WTC11 (cell line): Measurements from ENCODE around the gene THAP9. TPM values are rescaled to one million over a fixed set of nuclear protein-coding genes. Genes with fewer than 3 reads are reported as not detected.

ENCODE experiments used
- ATAC-seq: fragments of 200-7000 bp; cut with Tn5 transposase; 2 replicates; pipeline ENCODE4 v1.10.0; 2021; ENCODE audit warnings: mild to moderate bottlenecking, moderate library complexity
- CTCF ChIA-PET: fragments of 300-600 bp; sonication (Branson Sonifier 250); formaldehyde crosslinking; loops from one replicate; lab custom pipeline; 2021; ENCODE audit warnings: antibody characterized with exemption; lab: Charles Lee
- POLR2A ChIA-PET: fragments of 350-600 bp; sonication (Branson Sonifier 250); formaldehyde crosslinking; loops from one replicate; lab custom pipeline; 2021; ENCODE audit warnings: antibody characterized with exemption; lab: Charles Lee
- DNase-seq: peaks from one replicate; pipeline ENCODE4 v3.0.0; 2021; ENCODE audit warnings: low spot score
- H3K27ac Mint-ChIP-seq: 2 replicates; pipeline ENCODE4 v1.8.0; 2021; ENCODE audit warnings: mixed read lengths
- H3K27me3 Mint-ChIP-seq: 2 replicates; pipeline ENCODE4 v1.8.0; 2021; ENCODE audit warnings: low read depth, mild to moderate bottlenecking, moderate library complexity, mixed read lengths
- H3K36me3 Mint-ChIP-seq: 2 replicates; pipeline ENCODE4 v1.8.0; 2021; ENCODE audit warnings: mixed read lengths
- H3K4me1 Mint-ChIP-seq: 2 replicates; pipeline ENCODE4 v1.8.0; 2022; ENCODE audit warnings: mixed read lengths
- H3K4me3 Mint-ChIP-seq: 2 replicates; pipeline ENCODE4 v1.8.0; 2021; ENCODE audit warnings: mild to moderate bottlenecking, moderate library complexity, mixed read lengths
- H3K9me3 Mint-ChIP-seq: 2 replicates; pipeline ENCODE4 v1.8.0; 2021; ENCODE audit warnings: mixed read lengths
- ATF3 ChIP-seq: sonication (generic); formaldehyde crosslinking; conservative IDR thresholded peaks from 2 replicates; pipeline ENCODE4 v1.8.1; 2022; ENCODE audit warnings: mild to moderate bottlenecking, missing genetic modification reagents
- CBFB ChIP-seq: sonication (generic); formaldehyde crosslinking; IDR thresholded peaks from 2 replicates; pipeline ENCODE4 v1.8.1; 2022; ENCODE audit warnings: mild to moderate bottlenecking, low read depth, missing genetic modification reagents
- CREB1 ChIP-seq: sonication (generic); formaldehyde crosslinking; IDR thresholded peaks from 2 replicates; pipeline ENCODE4 v1.8.0; 2023; ENCODE audit warnings: mild to moderate bottlenecking, missing genetic modification reagents
- CREM ChIP-seq: sonication (generic); formaldehyde crosslinking; IDR thresholded peaks from 2 replicates; pipeline ENCODE4 v1.8.1; 2022; ENCODE audit warnings: mild to moderate bottlenecking, missing genetic modification reagents, moderate library complexity
- FOXK1 ChIP-seq: sonication (generic); formaldehyde crosslinking; IDR thresholded peaks from 2 replicates; pipeline ENCODE4 v1.8.0; 2022; ENCODE audit warnings: mild to moderate bottlenecking, moderate library complexity, missing genetic modification reagents
- FOXP1 ChIP-seq: sonication (generic); formaldehyde crosslinking; IDR thresholded peaks from 2 replicates; pipeline ENCODE4 v1.8.0; 2022; ENCODE audit warnings: missing genetic modification reagents, mild to moderate bottlenecking, moderate library complexity, borderline replicate concordance
- FOXP4 ChIP-seq: sonication (generic); formaldehyde crosslinking; IDR thresholded peaks from 2 replicates; pipeline ENCODE4 v1.8.0; 2022; ENCODE audit warnings: mild to moderate bottlenecking, missing genetic modification reagents
- GRHL2 ChIP-seq: fragments of 250-450 bp; sonication (Bioruptor Pico); IDR thresholded peaks from 2 replicates; pipeline ENCODE4 v1.8.0; 2022; ENCODE audit warnings: mild to moderate bottlenecking, moderate library complexity; ENCODE audit not compliant: insufficient replicate concordance, severe bottlenecking
- IRF1 ChIP-seq: sonication (generic); formaldehyde crosslinking; IDR thresholded peaks from 2 replicates; pipeline ENCODE4 v1.8.0; 2023; ENCODE audit warnings: missing genetic modification reagents
- IRF2 ChIP-seq: sonication (generic); formaldehyde crosslinking; IDR thresholded peaks from 2 replicates; pipeline ENCODE4 v1.8.0; 2022; ENCODE audit warnings: low read depth, missing genetic modification reagents, borderline replicate concordance
- JAZF1 ChIP-seq: fragments of 250-450 bp; sonication (Bioruptor Pico); IDR thresholded peaks from 2 replicates; pipeline ENCODE4 v1.9.0; 2021; ENCODE audit warnings: moderate library complexity, mild to moderate bottlenecking, inconsistent platforms
- JUN ChIP-seq: sonication (generic); formaldehyde crosslinking; IDR thresholded peaks from 2 replicates; pipeline ENCODE4 v1.8.0; 2023; ENCODE audit warnings: mild to moderate bottlenecking, missing genetic modification reagents
- MAX ChIP-seq: sonication (generic); formaldehyde crosslinking; IDR thresholded peaks from 2 replicates; pipeline ENCODE4 v1.8.0; 2022; ENCODE audit warnings: mild to moderate bottlenecking, missing genetic modification reagents
- MXD4 ChIP-seq: fragments of 250-450 bp; sonication (Bioruptor Pico); IDR thresholded peaks from 2 replicates; pipeline ENCODE4 v1.8.0; 2021; ENCODE audit warnings: mild to moderate bottlenecking, moderate library complexity, borderline replicate concordance
- NR1H2 ChIP-seq: sonication (generic); formaldehyde crosslinking; IDR thresholded peaks from 2 replicates; pipeline ENCODE4 v1.9.0; 2021; ENCODE audit warnings: mild to moderate bottlenecking, moderate library complexity, missing genetic modification reagents
- NR3C1 ChIP-seq: sonication (generic); formaldehyde crosslinking; conservative IDR thresholded peaks from 2 replicates; pipeline ENCODE4 v1.8.1; 2023; ENCODE audit warnings: low read depth, mild to moderate bottlenecking, missing genetic modification reagents
- RELA ChIP-seq: sonication (generic); formaldehyde crosslinking; IDR thresholded peaks from 2 replicates; pipeline ENCODE4 v1.8.1; 2022; ENCODE audit warnings: missing genetic modification reagents, mild to moderate bottlenecking, borderline replicate concordance
- RORB ChIP-seq: fragments of 250-450 bp; sonication (Bioruptor Pico); IDR thresholded peaks from 2 replicates; pipeline ENCODE4 v1.9.0; 2021; ENCODE audit warnings: mild to moderate bottlenecking
- SMAD3 ChIP-seq: sonication (generic); formaldehyde crosslinking; IDR thresholded peaks from 2 replicates; pipeline ENCODE4 v1.8.0; 2022; ENCODE audit warnings: missing genetic modification reagents, mild to moderate bottlenecking, borderline replicate concordance
- SP1 ChIP-seq: sonication (generic); formaldehyde crosslinking; conservative IDR thresholded peaks from 2 replicates; pipeline ENCODE4 v1.8.1; 2022; ENCODE audit warnings: missing genetic modification reagents
- TEAD1 ChIP-seq: sonication (generic); formaldehyde crosslinking; IDR thresholded peaks from 2 replicates; pipeline ENCODE4 v1.8.0; 2022; ENCODE audit warnings: mild to moderate bottlenecking, missing genetic modification reagents
- TEAD4 ChIP-seq: sonication (generic); formaldehyde crosslinking; IDR thresholded peaks from 2 replicates; pipeline ENCODE4 v1.8.0; 2022; ENCODE audit warnings: mild to moderate bottlenecking, missing genetic modification reagents
- ZNF121 ChIP-seq: sonication (generic); formaldehyde crosslinking; IDR thresholded peaks from 2 replicates; pipeline ENCODE4 v1.8.0; 2023; ENCODE audit warnings: missing genetic modification reagents
- ZNF263 ChIP-seq: sonication (generic); formaldehyde crosslinking; IDR thresholded peaks from 2 replicates; pipeline ENCODE4 v1.8.1; 2022; ENCODE audit warnings: low read depth, mild to moderate bottlenecking, moderate library complexity, missing genetic modification reagents
- total RNA-seq: library from RNA; stranded (reverse); gene quantifications from 3 replicates; pipeline ENCODE4 v1.2.3, GENCODE V29; 2021
- TF ChIP-seq, protein P1 (sequence below): sonication (generic); formaldehyde crosslinking; IDR thresholded peaks from 2 replicates; pipeline ENCODE4 v1.8.1; 2023; ENCODE audit warnings: mild to moderate bottlenecking, missing genetic modification reagents, moderate library complexity
- TF ChIP-seq, protein P2 (sequence below): fragments of 250-450 bp; sonication (Bioruptor Pico); IDR thresholded peaks from 2 replicates; pipeline ENCODE4 v1.9.0; 2021; ENCODE audit warnings: mild to moderate bottlenecking
- TF ChIP-seq, protein P3 (sequence below): sonication (generic); formaldehyde crosslinking; IDR thresholded peaks from 2 replicates; pipeline ENCODE4 v1.8.0; 2023; ENCODE audit warnings: missing genetic modification reagents, mild to moderate bottlenecking, borderline replicate concordance

Gene THAP9
- total RNA-seq, 1 experiment from 2014 or later: 17.7 TPM

DNA sequence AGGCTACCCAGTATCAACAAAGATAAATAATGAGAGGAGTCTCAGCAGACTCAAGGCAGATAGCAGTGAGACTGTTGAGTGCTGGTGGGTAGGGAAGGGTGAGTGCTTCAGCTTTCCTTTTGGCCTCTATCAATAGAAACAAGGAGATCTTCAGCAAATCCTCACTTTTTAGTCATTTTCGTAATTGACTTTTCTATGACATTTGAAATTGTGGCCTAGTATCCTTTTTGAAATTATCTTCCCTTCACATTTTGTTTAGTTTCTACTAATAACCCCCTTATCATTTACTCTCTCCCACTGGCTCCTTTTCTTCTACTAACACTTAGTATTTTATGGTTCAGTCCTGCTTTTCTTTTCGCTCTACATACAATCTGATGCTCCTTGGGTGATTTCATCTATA, 65.2 kb downstream of the THAP9 start:
- Mint-ChIP-seq H3K27me3 (no peaks in the 10 kb centered on the region), H3K36me3 (peaks cover 8% of the 10 kb centered on the region; the same call in 1 of the 2 replicates)

DNA sequence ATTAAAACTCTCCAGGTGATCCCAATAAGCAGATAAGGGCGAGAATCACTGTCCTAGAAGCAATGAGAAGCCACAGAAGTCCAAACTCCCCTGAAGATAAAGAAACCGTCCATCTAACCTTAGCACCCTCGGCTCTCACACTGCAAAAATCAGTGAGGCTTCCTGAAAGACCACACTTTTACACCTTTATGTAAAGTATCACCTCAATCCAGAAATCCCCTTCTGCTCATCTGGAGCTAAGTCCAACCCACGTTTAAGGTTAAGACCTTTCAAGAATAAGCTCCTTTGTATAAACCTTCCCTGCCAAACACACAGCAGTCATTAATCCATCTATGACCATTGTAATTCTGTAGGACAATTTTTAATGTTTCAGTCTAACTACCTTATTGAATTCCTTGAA, 68.4 kb downstream of the THAP9 start:
- CTCF ChIA-PET: no interaction called here
- no peak overlapping the region for H3K4me3 Mint-ChIP-seq
- POLR2A ChIA-PET: interaction anchor here (0.7 kb wide), 1 partner anchor 198 kb away, joined by 3 read pairs; no protein-coding TSS in a partner anchor

More for the DNA sequence above, 65.2 kb downstream of the THAP9 start:
- no peak for TF ChIP-seq FOXK1 (CRISPR knock-in tag)
- TF ChIP-seq, all 79 proteins: peak for 0
- H3K27ac Mint-ChIP-seq: no peak overlapping the region
- DNase-seq: no peak
- no peak overlapping the region for H3K4me3 Mint-ChIP-seq
- POLR2A ChIA-PET: no interaction called here
- CTCF ChIA-PET: no interaction called here
- H3K9me3 Mint-ChIP-seq: no peaks in the 10 kb centered on the region
- no peak for ATAC-seq
- H3K4me1 Mint-ChIP-seq: no peaks in the 10 kb centered on the region

GRCh38 chr4:82969414-82969813, 68.9 kb downstream of the THAP9 start:
- DNase-seq (no peak), ATAC-seq (no peak)
- no peaks in the 10 kb centered on the region for H3K27me3 Mint-ChIP-seq
- H3K27ac Mint-ChIP-seq: no peak overlapping the region
- ChIA-PET CTCF (no interaction called here), POLR2A (no interaction called here)
- H3K36me3 Mint-ChIP-seq: peaks cover 11% of the 10 kb centered on the region
- no peaks in the 10 kb centered on the region for H3K4me1 Mint-ChIP-seq
- H3K9me3 Mint-ChIP-seq: no peaks in the 10 kb centered on the region
- H3K4me3 Mint-ChIP-seq: no peak overlapping the region
- TF ChIP-seq SP1: no peak
- TF ChIP-seq JAZF1 (CRISPR knock-in tag): no peak
- TF ChIP-seq IRF1 (CRISPR knock-in tag): no peak
- no peak for TF ChIP-seq IRF2 (CRISPR knock-in tag)
- TF ChIP-seq, protein P1, sequence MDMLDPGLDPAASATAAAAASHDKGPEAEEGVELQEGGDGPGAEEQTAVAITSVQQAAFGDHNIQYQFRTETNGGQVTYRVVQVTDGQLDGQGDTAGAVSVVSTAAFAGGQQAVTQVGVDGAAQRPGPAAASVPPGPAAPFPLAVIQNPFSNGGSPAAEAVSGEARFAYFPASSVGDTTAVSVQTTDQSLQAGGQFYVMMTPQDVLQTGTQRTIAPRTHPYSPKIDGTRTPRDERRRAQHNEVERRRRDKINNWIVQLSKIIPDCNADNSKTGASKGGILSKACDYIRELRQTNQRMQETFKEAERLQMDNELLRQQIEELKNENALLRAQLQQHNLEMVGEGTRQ (CRISPR knock-in tag): no peak
- TF ChIP-seq MXD4 (CRISPR knock-in tag): no peak
- TF ChIP-seq NR3C1 (CRISPR knock-in tag): no peak
- TF ChIP-seq TEAD4 (CRISPR knock-in tag): no peak
- TF ChIP-seq FOXP4 (CRISPR knock-in tag): no peak
- TF ChIP-seq ATF3 (CRISPR knock-in tag): no peak
- TF ChIP-seq CBFB: no peak
- TF ChIP-seq ZNF121: no peak

More for the DNA sequence above, 68.4 kb downstream of the THAP9 start:
- H3K4me1 Mint-ChIP-seq: no peaks in the 10 kb centered on the region
- H3K27ac Mint-ChIP-seq: no peak overlapping the region
- no peak for ATAC-seq
- H3K36me3 Mint-ChIP-seq: peaks cover 8% of the 10 kb centered on the region
- TF ChIP-seq RELA (CRISPR knock-in tag) (no peak), NR1H2 (CRISPR knock-in tag) (no peak), CREM (no peak), ZNF263 (no peak), SP1 (no peak), GRHL2 (CRISPR knock-in tag) (no peak), SMAD3 (CRISPR knock-in tag) (no peak), ATF3 (CRISPR knock-in tag) (no peak), JUN (no peak), MAX (CRISPR knock-in tag) (no peak), TEAD1 (CRISPR knock-in tag) (no peak), CREB1 (CRISPR knock-in tag) (no peak), RORB (no peak), MXD4 (CRISPR knock-in tag) (no peak), FOXP1 (CRISPR knock-in tag) (no peak)
- TF ChIP-seq, protein P2, sequence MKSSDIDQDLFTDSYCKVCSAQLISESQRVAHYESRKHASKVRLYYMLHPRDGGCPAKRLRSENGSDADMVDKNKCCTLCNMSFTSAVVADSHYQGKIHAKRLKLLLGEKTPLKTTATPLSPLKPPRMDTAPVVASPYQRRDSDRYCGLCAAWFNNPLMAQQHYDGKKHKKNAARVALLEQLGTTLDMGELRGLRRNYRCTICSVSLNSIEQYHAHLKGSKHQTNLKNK (CRISPR knock-in tag): no peak
- TF ChIP-seq, protein P3, sequence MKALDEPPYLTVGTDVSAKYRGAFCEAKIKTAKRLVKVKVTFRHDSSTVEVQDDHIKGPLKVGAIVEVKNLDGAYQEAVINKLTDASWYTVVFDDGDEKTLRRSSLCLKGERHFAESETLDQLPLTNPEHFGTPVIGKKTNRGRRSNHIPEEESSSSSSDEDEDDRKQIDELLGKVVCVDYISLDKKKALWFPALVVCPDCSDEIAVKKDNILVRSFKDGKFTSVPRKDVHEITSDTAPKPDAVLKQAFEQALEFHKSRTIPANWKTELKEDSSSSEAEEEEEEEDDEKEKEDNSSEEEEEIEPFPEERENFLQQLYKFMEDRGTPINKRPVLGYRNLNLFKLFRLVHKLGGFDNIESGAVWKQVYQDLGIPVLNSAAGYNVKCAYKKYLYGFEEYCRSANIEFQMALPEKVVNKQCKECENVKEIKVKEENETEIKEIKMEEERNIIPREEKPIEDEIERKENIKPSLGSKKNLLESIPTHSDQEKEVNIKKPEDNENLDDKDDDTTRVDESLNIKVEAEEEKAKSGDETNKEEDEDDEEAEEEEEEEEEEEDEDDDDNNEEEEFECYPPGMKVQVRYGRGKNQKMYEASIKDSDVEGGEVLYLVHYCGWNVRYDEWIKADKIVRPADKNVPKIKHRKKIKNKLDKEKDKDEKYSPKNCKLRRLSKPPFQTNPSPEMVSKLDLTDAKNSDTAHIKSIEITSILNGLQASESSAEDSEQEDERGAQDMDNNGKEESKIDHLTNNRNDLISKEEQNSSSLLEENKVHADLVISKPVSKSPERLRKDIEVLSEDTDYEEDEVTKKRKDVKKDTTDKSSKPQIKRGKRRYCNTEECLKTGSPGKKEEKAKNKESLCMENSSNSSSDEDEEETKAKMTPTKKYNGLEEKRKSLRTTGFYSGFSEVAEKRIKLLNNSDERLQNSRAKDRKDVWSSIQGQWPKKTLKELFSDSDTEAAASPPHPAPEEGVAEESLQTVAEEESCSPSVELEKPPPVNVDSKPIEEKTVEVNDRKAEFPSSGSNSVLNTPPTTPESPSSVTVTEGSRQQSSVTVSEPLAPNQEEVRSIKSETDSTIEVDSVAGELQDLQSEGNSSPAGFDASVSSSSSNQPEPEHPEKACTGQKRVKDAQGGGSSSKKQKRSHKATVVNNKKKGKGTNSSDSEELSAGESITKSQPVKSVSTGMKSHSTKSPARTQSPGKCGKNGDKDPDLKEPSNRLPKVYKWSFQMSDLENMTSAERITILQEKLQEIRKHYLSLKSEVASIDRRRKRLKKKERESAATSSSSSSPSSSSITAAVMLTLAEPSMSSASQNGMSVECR (CRISPR knock-in tag): no peak
- no peaks in the 10 kb centered on the region for H3K27me3 Mint-ChIP-seq
- no peaks in the 10 kb centered on the region for H3K9me3 Mint-ChIP-seq
- DNase-seq: no peak
